SK-N-MC (cell line): Measurements from ENCODE around the gene TCF12.

ENCODE experiments used
- EZH2 ChIP-seq: fragments of 200-600 bp; sonication (generic); IDR thresholded peaks from one replicate; pipeline ENCODE4 v1.6.1; 2017; ENCODE audit warnings: antibody characterized with exemption
- FOXP2 ChIP-seq: optimal IDR thresholded peaks from 2 replicates; pipeline ENCODE3; 2011; ENCODE audit warnings: mild to moderate bottlenecking, moderate library complexity; ENCODE audit not compliant: insufficient read depth; ENCODE audit errors: extremely low read length, control extremely low read depth
- POLR2AphosphoS5 ChIP-seq: IDR thresholded peaks from 2 replicates; pipeline ENCODE4 v1.6.1; 2012; ENCODE audit warnings: mild to moderate bottlenecking, low read depth, low read length, borderline replicate concordance

- TF ChIP-seq POLR2AphosphoS5 (no peak), EZH2 (no peak), FOXP2 (no peak)
Measured at GRCh38 chr15:57312318-57313133, 394.1 kb downstream of the TCF12 start.
